Measurements from ENCODE around the gene CALCR.
"Not testable (repeated sequence)": the region's sequence is repeated elsewhere in the genome, so short reads cannot be mapped to it uniquely, and the experiment has no call there.

The CALCR gene

DNA sequence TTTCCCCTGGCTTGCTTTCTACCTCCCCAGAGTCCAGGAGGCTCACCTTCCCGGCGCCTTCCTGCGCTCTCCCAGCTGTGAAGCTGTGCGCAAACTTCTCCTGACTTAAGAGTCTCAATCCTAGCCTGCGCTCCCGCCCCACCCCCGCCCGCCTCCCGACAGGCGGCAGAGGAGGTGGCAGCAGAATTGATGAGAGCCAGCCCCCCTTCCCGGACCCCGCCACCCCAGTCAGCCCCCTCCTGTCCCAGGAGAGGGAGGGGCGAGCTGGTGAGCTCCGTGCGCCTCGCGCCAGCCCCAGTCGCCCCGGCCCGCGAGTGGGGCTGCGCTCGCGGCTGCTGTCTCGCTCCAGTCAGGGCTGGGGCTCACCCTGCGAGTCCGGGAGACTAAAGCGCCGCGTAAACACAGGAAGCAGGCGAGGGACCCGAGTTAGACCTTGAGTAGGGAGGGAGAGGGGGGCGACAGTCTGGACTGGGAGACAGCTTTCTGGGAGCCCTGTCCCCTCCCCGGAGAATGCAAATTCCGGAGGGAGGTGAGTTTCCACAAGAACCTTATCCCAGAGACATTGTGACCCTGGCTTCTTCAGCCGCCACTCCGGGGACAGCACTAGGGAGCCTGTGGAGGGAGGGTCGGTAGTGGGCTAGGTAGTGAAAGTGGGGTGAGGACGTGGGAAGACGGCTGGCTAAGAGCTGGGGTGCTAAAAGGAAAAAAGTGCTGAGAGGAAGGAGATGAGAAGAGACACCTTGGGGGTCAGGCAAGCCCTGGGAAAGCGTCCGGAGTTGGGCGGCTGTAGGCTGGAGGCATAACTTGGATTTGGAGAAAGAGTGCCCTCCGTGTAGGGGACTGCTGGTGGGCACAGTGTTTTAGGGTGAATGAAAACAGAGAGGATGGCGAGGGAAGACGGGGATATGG, at the start of gene CALCR:
TSS of gene CALCR (minus strand) at position 79 of the 909 bp plus-strand sequence. CDS start 87,743 bp downstream, outside the sequence.
- no peak for DNase-seq

DNA sequence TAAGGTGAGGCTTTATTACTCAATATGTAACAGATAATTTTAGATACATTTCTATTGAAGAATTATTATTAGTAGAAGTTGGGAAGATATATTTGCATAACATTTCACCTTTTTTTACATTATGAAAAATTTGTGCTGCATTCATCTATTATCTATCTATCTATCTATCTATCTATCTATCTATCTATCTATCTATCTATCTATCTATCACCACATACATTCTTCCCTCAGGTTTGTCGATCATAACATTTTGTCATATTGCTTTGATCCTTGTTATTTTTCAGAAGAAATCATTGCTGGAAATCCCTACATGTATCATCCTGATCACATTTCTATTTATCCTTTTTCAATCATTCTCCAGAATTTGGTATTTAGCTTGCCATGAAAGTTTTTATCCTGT, 49.3 kb upstream of the CALCR start:
- no peak for DNase-seq

DNA sequence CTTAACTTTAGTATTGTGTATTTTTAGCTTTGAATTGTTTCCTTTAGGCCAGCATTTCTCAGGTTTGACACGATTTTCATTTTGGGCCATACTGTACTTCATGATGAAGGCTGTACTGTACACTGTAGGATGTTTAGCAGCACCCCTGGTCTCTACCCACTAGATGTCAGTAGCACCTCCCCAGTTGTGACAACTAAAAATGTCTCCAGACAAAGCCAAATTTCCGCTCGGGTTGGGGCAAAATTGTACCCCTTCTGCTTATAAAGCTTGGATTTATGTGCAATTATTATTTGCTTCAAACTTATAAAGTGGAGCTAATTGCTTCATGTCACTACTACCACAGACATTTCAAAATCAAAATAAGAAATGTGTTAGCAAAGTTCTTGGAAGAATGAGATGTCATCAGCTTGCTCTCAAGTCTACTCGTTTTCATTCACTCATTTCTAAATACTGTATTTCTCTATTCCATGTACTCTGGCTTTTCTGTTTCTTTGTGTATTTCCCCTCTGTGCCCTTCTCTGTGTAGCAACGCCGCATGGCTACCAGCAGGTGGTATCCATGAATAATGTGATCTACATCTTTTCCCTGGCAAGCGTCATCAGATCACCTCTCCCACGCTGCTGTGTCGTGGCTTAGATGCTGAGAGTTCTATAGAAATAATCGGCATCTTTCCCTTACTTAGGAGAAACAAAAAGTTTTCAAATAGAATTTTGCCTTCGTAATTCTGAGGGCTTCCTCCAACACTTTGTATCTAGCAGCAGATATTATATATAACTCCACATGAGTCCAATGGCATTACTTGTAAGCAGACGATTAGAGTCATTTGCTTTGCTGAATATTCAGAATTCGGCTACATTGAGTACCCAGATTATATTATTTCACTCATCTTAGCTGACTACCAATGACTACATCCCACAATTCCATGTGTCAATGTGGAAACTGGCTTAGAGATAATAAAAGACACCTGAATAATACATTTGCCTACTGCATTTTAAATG, 47.8 kb upstream of the CALCR start:
- peak; percentile 39 for DNase-seq

DNA sequence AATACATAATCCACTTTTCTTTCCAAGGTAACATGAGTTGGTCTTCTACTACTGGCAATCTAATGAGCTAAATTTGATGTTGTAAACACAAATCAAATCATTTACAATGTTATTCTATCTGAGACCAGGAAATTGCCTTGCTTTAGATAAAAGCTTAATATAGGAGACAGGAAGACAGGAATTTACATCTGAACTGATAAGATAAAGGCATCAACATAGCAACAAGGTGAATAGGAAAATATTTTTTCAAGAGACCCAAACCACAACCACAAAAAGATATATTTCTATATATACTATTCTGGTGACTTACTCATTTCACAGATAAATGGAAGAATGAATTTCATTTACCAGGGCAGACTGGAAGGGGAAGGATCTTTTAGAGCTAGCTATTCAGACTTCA, 46.3 kb upstream of the CALCR start:
- DNase-seq, result no peak

DNA sequence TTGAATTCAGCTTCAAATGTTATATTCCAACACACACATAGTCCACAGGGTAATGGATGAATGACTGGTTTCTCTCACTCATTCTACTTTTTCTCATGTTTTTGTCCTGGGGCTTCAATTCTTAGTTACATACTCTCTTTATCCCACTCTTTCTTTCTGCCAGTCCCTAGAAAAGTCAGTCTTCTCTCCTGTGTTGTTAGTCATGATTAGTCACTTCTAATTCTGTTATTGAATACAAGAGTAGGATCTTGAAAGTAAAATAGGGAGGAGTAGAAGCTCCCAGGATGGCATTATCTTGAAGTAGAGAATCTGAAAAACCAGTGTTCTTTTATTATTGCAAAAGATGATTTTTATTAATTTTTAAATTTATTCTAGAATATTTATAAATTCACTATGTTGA, 45.5 kb upstream of the CALCR start:
- DNase-seq, result no peak

DNA sequence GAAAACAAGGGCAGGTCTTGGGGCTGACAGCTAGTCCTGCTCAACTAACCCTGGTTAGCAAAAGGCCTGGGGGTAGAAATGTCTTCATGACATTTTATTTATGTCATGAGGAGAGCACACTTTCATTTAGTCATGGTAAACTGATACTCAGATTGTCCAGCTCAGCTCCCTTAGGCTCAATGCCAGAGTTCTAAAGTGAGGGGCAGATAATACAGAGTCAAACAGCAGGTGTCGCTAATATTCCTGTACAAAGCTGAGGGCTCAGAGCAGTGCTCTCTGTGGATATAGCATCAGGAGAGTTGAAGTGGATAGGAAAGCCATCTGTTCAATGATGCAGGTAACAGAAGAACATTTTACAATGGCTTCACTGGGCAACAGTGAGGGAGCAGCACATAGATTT, 26.8 kb upstream of the CALCR start:
- no peak for DNase-seq

DNA sequence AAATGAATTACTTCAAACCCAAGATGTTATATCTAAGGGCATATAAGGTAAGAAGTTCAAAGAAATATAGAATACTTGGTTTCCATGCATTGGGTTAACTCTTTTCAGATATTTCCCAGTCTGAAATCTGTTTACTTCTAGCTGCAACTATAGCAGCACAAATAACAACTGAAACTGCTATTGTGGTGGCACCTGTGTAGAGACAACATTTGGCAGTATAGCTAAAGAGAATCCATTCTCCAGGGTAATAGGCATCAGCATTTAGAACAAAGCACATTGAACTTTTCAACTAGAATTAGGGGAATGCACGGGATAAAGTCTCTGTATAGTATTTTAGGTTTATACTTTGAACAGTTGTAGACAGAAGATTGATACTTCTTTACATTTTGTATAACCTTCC, 19.7 kb upstream of the CALCR start:
- DNase-seq, result no peak

DNA sequence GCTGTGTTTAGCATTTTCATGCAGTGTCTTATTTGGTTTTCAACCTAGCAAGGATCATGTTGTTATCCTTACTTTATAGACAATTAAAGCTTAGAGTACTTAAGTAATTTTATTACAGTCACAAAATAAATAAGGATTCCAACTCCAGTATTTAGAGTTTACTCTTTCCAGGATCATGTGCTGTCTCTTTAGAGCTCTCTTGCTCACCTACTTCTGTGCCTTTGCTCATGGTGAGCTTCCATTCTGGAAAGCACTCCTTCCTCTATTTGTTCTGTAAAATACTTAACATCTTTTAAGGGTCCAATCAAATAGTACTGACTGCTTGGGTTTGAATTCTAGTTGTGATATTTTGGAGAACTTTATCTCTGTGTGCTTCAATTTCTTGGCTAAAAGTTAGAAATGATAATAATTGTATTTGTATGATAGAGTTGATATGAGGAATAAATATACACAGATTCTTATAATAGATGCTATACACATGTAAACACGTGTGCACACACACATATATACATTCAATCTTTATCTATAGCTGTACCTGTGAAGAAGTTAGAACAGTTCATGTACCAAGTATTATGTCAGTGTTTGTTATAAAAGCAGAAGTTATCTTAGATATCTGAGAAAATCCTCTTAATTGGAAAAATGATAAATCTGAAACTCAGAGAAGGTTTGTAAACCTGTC, 18.2 kb upstream of the CALCR start:
- DNase-seq, result no peak

DNA sequence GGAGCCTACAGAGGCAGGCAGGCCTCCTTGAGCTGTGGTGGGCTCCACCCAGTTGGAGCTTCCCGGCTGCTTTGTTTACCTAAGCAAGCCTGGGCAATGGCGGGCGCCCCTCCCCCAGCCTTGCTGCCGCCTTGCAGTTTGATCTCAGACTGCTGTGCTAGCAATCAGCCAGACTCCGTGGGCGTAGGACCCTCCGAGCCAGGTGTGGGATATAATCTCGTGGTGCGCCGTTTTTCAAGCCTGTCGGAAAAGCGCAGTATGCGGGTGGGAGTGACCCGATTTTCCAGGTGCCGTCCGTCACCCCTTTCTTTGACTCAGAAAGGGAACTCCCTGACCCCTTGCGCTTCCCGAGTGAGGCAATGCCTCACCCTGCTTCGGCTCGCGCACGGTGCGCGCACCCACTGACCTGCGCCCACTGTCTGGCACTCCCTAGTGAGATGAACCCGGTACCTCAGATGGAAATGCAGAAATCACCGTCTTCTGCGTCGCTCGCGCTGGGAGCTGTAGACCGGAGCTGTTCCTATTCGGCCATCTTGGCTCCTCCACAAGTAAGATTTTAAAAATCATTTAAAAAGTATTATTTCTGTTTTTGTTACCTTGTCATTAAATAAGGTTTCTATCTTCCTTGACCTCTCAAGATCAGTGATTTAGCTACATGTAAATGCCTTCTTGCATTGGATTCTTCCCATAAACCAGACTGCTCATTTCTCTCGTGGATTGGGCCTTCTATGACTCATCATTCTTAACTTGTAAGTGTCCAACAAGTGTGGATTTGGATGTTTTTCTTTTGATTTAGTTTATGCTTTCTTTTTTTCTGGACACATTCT, 16.9 kb upstream of the CALCR start:
- not testable (repeated sequence) for DNase-seq

DNA sequence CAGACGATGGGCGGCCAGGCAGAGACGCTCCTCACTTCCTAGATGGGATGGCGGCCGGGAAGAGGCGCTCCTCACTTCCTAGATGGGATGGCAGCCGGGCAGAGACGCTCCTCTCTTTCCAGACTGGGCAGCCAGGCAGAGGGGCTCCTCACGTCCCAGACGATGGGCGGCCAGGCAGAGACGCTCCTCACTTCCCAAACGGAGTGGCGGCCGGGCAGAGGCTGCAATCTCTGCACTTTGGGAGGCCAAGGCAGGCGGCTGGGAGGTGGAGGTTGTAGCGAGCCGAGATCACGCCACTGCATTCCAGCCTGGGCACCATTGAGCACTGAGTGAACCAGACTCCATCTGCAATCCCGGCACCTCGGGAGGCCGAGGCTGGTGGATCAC, 11.9 kb upstream of the CALCR start:
- not testable (repeated sequence) for DNase-seq

DNA sequence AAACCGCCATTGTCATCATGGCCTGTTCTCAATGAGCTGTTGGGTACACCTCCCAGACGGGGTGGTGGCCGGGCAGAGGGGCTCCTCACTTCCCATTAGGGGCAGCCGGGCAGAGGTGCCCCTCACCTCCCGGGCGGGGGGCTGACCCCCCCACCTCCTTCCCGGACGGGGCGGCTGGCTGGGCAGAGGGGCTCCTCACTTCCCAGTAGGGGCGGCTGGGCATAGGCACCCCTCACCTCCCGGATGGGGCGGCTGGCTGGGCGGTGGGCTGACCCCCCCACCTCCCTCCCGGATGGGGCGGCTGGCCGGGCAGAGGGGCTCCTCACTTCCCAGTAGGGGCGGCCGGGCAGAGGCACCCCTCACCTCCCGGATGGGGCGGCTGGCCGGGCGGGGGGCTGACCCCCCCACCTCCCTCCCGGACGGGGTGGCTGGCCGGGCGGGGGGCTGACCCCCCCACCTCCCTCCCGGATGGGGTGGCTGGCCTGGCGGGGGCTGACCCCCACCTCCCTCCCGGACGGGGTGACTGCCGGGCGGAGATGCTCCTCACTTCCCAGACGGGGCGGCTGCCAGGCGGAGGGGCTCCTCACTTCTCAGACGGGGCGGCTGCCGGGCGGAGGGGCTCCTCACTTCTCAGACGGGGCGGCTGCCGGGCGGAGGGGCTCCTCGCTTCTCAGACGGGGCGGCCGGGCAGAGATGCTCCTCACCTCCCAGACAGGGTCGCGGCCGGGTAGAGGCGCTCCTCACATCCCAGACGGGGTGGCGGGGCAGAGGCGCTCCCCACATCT, 11.4 kb upstream of the CALCR start:
- not testable (repeated sequence) for DNase-seq

DNA sequence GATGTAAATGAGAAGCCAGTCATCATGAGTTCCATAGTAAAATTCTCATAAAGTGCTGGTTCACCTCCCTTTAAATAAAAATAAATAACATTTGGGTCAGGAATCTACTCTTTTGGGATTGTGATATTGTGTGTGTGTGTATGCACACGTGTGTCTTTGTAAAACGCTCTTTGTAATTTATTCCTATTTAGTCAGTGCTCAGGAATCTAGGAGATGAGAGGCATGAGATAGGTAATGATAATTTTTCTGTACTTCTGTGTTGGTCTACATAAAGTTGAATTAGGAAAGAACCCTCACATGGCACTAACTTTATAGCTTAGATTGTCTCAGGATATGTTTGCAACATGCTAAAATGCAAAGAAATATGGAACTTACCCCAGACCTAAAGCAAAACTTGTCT, 4.9 kb upstream of the CALCR start:
- DNase-seq, result no peak

DNA sequence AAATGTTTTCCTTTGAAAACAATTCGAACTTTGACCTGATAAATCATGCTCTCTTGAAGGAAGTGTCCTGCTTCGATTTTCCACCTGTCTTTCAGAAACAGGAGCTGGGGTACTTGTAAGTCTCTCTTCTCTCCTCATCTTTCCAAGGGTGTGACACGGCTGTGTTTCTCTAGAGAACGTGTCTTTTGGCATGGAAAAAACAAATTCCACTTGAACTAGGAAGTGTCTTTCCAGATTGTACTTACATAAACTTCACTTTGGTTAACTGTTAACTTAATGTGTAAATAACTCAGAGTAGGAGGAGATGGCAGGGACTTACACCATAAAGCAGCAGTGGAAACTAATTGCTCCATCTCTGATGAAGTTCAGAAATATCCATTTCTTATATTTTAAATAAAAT, 4.2 kb upstream of the CALCR start:
- DNase-seq, result no peak

DNA sequence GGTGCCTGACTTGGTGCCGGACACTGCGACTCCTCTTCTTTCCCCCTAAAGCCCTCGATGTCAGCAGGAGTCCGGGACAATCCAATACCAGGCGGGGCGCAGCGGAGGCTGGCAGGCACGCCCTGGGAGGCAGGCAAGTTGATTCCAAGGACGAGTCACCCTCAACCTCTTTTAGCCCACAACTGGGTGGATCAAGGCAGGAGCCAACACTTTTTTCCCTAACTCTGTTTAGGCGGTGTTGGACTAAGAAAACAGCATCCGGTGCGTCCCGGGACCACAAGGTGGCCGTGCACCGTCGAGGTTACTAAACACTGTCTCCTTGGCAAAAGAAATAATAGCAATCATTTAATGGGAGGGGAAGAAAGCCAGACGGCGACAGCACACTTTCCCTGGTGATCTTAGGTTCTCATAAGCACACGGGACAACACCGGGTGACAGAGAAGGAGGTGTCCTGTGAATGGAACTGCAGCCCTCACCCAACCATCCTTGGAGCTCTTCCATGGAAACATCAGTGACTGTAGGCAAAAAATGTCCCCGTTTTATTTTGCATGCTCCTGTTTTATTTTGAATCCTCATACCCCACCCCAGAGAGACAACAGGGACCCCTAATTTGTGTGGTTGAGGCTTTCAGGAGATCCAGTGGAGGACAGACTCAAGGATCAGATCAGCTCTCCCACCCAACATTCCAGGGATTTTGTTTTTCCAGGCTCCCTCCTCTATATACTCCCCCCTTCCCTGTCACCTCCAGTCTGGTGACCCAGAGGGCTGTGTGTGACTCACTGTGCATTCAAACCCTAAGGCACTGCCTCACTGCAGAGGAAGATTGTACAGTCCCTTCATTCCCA, 1.3 kb upstream of the CALCR start:
- no peak for DNase-seq

DNA sequence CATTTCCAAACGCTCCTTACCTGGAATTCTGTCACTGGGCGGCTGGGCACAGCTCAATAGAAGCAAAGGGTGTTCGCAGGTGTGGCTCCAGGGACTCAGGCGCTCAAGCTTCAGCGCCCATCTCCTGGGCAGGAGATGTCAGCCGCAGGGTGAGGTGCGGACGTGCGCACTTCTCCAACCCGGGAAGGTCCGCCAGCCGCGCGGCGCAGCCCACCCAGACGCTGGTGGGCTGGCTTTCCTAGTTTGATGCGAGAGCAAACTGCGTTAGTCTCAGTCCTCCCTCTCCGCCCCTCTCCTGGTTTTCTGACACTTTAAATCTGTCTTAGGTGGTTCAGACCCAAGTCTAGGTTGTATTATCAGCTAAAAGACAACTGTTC, 267 bp downstream of the CALCR start:
- DNase-seq, result no peak

DNA sequence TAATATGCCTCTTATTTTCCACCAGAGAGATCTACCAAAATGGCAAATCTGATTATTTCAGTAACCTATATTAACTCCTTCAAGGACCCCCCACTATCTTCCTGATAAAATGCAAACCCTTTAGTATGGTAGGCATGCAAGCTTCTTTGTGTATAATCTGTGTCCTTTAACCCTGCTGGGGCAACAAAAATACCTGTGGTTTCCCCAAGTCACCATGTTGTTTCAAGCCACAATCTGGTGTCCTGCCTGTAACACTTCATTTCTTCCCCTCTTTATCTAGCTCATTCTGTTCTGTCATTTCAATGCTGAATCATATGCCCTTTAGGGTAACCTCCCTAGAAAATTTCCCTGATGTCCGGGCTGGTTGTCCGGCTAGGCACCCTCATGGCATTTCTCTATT, 5.3 kb downstream of the CALCR start:
- DNase-seq, result no peak

DNA sequence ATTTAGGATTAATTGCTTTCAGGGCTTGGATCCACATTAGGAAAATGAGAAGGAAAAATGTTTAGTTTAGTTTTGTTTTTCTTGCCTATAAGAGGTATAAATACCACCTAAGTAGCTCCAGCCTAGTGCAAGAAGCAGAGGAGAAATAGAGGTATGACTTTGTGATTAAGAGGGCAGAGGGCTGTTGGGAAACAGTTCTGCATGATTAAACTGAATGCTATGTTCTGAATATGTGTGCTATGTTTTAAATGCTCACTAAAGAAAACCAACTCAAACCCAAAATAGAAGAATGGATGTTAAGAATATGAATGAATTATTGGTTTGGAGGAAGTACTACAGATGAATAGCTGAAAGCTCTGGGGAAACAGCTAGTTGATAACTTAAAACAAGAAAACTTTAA, 7.6 kb downstream of the CALCR start:
- no peak for DNase-seq

DNA sequence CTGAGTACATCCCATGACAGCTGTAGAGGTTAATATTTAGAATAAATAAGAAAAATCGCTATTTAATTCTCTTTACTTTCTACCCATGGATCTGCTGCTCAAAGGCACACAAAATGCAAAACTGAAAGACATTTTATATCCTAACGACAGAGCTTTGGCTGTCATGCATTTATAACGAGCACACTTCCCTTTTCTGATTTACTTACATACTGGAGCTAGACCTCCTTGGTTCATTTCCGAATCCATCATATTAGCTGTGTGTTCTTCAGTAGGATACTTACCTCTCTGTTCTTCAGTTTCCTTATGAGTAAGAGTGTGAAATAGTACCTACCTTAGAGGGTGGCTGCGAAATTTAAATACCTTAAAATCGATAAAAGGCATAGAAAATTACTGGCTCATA, 10.9 kb downstream of the CALCR start:
- DNase-seq, result no peak

DNA sequence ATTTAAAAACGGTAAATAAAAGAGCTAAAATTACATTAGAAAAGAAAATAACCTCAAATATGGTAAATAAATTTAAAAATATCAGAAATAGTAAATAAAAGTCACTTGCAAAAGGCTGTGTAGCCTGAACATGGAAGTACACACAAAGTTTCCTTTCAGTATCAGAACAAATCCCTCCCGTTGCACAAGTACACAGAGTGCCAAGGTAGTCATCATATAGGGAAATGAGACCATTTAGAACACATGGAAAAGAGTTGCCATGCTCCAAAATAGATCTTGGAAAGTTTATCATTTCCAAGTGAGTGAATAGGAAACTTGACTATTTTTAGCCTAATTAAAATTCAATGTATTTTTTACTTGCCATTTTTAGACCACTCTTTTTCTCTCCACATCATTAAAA, 11.6 kb downstream of the CALCR start:
- DNase-seq, result no peak

DNA sequence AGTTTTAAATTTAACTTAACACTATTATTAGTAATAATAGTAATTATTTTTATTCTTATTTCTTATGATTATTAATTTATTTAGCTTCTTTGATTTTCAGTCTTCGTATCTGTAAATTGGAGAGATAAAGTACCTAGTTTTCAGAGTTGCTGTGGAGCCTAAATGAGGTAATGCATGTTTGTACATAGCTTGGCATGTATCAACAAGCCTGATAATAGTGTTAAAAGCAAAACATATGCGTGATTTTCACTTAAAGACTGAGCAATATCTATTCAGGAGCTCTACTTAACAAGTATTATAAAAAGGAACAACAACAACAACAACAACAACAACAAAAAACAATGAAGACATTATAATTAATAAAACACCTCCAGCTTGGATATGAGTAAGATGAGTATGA, 12.4 kb downstream of the CALCR start:
- DNase-seq, result no peak
